Measurements from ENCODE around the gene C1orf74. TPM values are rescaled to one million over a fixed set of nuclear protein-coding genes. Genes with fewer than 3 reads are reported as not detected.

The C1orf74 gene
- total RNA-seq, 1 experiment from 2014 or later: 7.1 TPM

- Mint-ChIP-seq H3K9me3 (ENCODE audit: unreplicated experiment) (no peaks in the 10 kb centered on the region), H3K36me3 (ENCODE audit: insufficient read depth, unreplicated experiment) (peaks cover 2% of the 10 kb centered on the region), H3K27ac (ENCODE audit: low read depth, unreplicated experiment) (no peak overlapping the region), H3K4me1 (ENCODE audit: insufficient read depth, unreplicated experiment) (peaks cover 12% of the 10 kb centered on the region), H3K27me3 (ENCODE audit: insufficient read depth, unreplicated experiment) (no peaks in the 10 kb centered on the region), H3K4me3 (ENCODE audit: unreplicated experiment) (no peak overlapping the region)
- ChIA-PET CTCF (interaction anchor here (0.5 to 14.7 kb wide), 28 partner anchors 10 to 1500 kb away, joined by 3 to 227 read pairs (median 6); partner anchors contain the start of genes HSD11B1 and TRAF3IP3), POLR2A (interaction anchor here (0.7 to 2.4 kb wide), 10 partner anchors 20 to 143 kb away, joined by 3 to 7 read pairs (median 4); partner anchors contain the start of gene LAMB3)
- TF ChIP-seq CTCF (IDR thresholded peaks at IDR 0.05; ENCODE audit: unreplicated experiment): no peak
- no TSS peak for BruUV-seq (replicated peaks)
- DNase-seq (ENCODE audit: unreplicated experiment): no peak
- intact Hi-C loops (cut with micrococcal nuclease): no loop called here
Measured at GRCh38 chr1:209749670-209750323, 34.6 kb downstream of the C1orf74 start.

- Mint-ChIP-seq H3K4me3 (ENCODE audit: unreplicated experiment) (no peak overlapping the region), H3K9me3 (ENCODE audit: unreplicated experiment) (no peaks in the 10 kb centered on the region), H3K36me3 (ENCODE audit: insufficient read depth, unreplicated experiment) (no peaks in the 10 kb centered on the region), H3K4me1 (ENCODE audit: insufficient read depth, unreplicated experiment) (peaks cover 12% of the 10 kb centered on the region), H3K27me3 (ENCODE audit: insufficient read depth, unreplicated experiment) (no peaks in the 10 kb centered on the region), H3K27ac (ENCODE audit: low read depth, unreplicated experiment) (no peak overlapping the region)
- intact Hi-C loops (cut with micrococcal nuclease): no loop called here
- CTCF ChIA-PET: interaction anchor here (0.6 to 14.7 kb wide), 44 partner anchors 11 to 302 kb away, joined by 3 to 227 read pairs (median 9); partner anchors contain the start of genes C1orf74, CAMK1G, HSD11B1 and LAMB3
- no peak for TF ChIP-seq CTCF (IDR thresholded peaks at IDR 0.05; ENCODE audit: unreplicated experiment)
- POLR2A ChIA-PET: interaction anchor here (0.8 to 2.4 kb wide), 11 partner anchors 13 to 142 kb away, joined by 3 to 7 read pairs (median 4); no protein-coding TSS in a partner anchor
- no TSS peak for BruUV-seq (replicated peaks)
- DNase-seq (ENCODE audit: unreplicated experiment): no peak
Measured at GRCh38 chr1:209749205-209749604, 35.2 kb downstream of the C1orf74 start.

GRCh38 chr1:209748620-209749019 is 35.7 kb downstream of the C1orf74 start:
- H3K4me3 Mint-ChIP-seq (ENCODE audit: unreplicated experiment): no peak overlapping the region
- H3K27ac Mint-ChIP-seq (ENCODE audit: low read depth, unreplicated experiment): no peak overlapping the region
- ChIA-PET POLR2A (interaction anchor here (0.9 to 2.2 kb wide), 11 partner anchors 12 to 179 kb away, joined by 3 to 10 read pairs (median 5); partner anchors contain the start of gene IRF6), CTCF (interaction anchor here (0.7 to 14.7 kb wide), 57 partner anchors 12 to 188 kb away, joined by 3 to 227 read pairs (median 7); partner anchors contain the start of genes C1orf74, CAMK1G, HSD11B1 and LAMB3)
- TF ChIP-seq CTCF (IDR thresholded peaks at IDR 0.05; ENCODE audit: unreplicated experiment): no peak
- no peaks in the 10 kb centered on the region for H3K36me3 Mint-ChIP-seq (ENCODE audit: insufficient read depth, unreplicated experiment)
- no peaks in the 10 kb centered on the region for H3K27me3 Mint-ChIP-seq (ENCODE audit: insufficient read depth, unreplicated experiment)
- intact Hi-C loops (cut with micrococcal nuclease): loop anchor here (1.0 kb wide), 1 partner anchor 36 kb away; the partner anchor contains the start of gene C1orf74
- H3K4me1 Mint-ChIP-seq (ENCODE audit: insufficient read depth, unreplicated experiment): peaks cover 14% of the 10 kb centered on the region
- no peak for DNase-seq (ENCODE audit: unreplicated experiment)
- no TSS peak for BruUV-seq (replicated peaks)
- H3K9me3 Mint-ChIP-seq (ENCODE audit: unreplicated experiment): no peaks in the 10 kb centered on the region

GRCh38 chr1:209747580-209748262 is 36.6 kb downstream of the C1orf74 start:
- Mint-ChIP-seq H3K4me3 (ENCODE audit: unreplicated experiment) (no peak overlapping the region), H3K27ac (ENCODE audit: low read depth, unreplicated experiment) (no peak overlapping the region), H3K27me3 (ENCODE audit: insufficient read depth, unreplicated experiment) (no peaks in the 10 kb centered on the region), H3K36me3 (ENCODE audit: insufficient read depth, unreplicated experiment) (no peaks in the 10 kb centered on the region), H3K9me3 (ENCODE audit: unreplicated experiment) (no peaks in the 10 kb centered on the region), H3K4me1 (ENCODE audit: insufficient read depth, unreplicated experiment) (peaks cover 23% of the 10 kb centered on the region)
- ChIA-PET CTCF (interaction anchor here (0.6 to 14.7 kb wide), 65 partner anchors 12 to 1279 kb away, joined by 3 to 227 read pairs (median 6); partner anchors contain the start of genes C1orf74, CAMK1G, HSD11B1 and LAMB3), POLR2A (interaction anchor here (0.7 to 2.2 kb wide), 12 partner anchors 19 to 178 kb away, joined by 3 to 10 read pairs (median 4); partner anchors contain the start of gene IRF6)
- intact Hi-C loops (cut with micrococcal nuclease): loop anchor here (1.0 to 2.0 kb wide), 6 partner anchors 37 to 178 kb away; partner anchors contain the start of genes C1orf74 and LAMB3
- BruUV-seq (replicated peaks): no TSS peak
- peak; percentile 100 for DNase-seq (ENCODE audit: unreplicated experiment)
- TF ChIP-seq CTCF (IDR thresholded peaks at IDR 0.05; ENCODE audit: unreplicated experiment): peak; percentile 98
